NB4 (cell line): ENCODE measurements around the gene YPEL2.

Experiments
- POLR2A ChIP-seq: IDR thresholded peaks from 2 replicates; pipeline ENCODE4 v1.6.1; 2011; ENCODE audit warnings: mild to moderate bottlenecking; ENCODE audit not compliant: insufficient read length; ENCODE audit errors: extremely low read depth
- TF ChIP-seq, protein P1 (sequence below): IDR thresholded peaks from one replicate; pipeline ENCODE4 v1.5.1; 2012; ENCODE audit warnings: low read depth, low read length
- TF ChIP-seq, protein P2 (sequence below): IDR thresholded peaks from 2 replicates; pipeline ENCODE4 v1.6.1; 2011; ENCODE audit warnings: low read depth, low read length

DNA sequence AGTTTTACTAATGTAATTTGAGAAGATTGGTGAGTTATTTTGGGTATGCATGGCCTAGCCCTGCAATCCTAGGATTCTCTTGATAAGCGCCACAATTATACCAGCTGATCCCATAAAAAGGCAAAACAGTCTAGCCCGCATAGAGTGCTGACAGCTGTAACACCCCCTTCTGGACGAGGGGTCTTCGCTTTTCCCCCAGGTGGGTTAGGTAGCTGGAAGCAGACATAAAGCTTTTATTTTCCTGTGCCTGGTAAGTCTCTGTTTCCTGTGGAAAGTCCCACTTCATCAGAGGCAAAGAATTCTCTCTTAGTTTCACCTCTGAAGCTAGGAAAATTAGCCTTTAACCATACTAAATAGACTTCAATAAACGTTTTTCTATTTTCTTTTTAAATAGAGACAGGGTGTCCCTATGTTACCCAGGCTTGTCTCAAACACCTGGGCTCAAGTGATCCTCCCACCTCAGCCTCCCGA lies 108.3 kb downstream of the YPEL2 start:
- TF ChIP-seq, protein P1, sequence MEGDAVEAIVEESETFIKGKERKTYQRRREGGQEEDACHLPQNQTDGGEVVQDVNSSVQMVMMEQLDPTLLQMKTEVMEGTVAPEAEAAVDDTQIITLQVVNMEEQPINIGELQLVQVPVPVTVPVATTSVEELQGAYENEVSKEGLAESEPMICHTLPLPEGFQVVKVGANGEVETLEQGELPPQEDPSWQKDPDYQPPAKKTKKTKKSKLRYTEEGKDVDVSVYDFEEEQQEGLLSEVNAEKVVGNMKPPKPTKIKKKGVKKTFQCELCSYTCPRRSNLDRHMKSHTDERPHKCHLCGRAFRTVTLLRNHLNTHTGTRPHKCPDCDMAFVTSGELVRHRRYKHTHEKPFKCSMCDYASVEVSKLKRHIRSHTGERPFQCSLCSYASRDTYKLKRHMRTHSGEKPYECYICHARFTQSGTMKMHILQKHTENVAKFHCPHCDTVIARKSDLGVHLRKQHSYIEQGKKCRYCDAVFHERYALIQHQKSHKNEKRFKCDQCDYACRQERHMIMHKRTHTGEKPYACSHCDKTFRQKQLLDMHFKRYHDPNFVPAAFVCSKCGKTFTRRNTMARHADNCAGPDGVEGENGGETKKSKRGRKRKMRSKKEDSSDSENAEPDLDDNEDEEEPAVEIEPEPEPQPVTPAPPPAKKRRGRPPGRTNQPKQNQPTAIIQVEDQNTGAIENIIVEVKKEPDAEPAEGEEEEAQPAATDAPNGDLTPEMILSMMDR = no peak
- no peak for TF ChIP-seq POLR2A
- TF ChIP-seq, protein P2, sequence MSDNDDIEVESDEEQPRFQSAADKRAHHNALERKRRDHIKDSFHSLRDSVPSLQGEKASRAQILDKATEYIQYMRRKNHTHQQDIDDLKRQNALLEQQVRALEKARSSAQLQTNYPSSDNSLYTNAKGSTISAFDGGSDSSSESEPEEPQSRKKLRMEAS = no peak
